PC-3 (cell line): ENCODE measurements around the gene CFI.

Experiments used
- EZH2 ChIP-seq: fragments of 300-600 bp; sonication (generic); IDR thresholded peaks from one replicate; pipeline ENCODE4 v1.6.1; 2017; ENCODE audit warnings: antibody characterized with exemption, mild to moderate bottlenecking, low read length; ENCODE audit not compliant: unreplicated experiment
- EZH2phosphoT487 ChIP-seq: fragments of 300-600 bp; sonication (generic); IDR thresholded peaks from 2 replicates; pipeline ENCODE4 v1.6.1; 2018; ENCODE audit warnings: mild to moderate bottlenecking, antibody characterized with exemption, low read length, borderline replicate concordance
- TF ChIP-seq, protein P1 (sequence below): fragments of 300-600 bp; sonication (generic); conservative IDR thresholded peaks from 2 replicates; pipeline ENCODE4 v1.5.1; 2017; ENCODE audit warnings: antibody characterized with exemption, low read depth, mild to moderate bottlenecking, low read length

- TF ChIP-seq, protein P1, sequence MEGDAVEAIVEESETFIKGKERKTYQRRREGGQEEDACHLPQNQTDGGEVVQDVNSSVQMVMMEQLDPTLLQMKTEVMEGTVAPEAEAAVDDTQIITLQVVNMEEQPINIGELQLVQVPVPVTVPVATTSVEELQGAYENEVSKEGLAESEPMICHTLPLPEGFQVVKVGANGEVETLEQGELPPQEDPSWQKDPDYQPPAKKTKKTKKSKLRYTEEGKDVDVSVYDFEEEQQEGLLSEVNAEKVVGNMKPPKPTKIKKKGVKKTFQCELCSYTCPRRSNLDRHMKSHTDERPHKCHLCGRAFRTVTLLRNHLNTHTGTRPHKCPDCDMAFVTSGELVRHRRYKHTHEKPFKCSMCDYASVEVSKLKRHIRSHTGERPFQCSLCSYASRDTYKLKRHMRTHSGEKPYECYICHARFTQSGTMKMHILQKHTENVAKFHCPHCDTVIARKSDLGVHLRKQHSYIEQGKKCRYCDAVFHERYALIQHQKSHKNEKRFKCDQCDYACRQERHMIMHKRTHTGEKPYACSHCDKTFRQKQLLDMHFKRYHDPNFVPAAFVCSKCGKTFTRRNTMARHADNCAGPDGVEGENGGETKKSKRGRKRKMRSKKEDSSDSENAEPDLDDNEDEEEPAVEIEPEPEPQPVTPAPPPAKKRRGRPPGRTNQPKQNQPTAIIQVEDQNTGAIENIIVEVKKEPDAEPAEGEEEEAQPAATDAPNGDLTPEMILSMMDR = no peak
- TF ChIP-seq EZH2phosphoT487 (no peak), EZH2 (no peak)
Measured at GRCh38 chr4:109787807-109788206, 14.0 kb downstream of the CFI start.
